Parathyroid adenoma (tissue), 2 donors: ENCODE results near the gene BRME1.

Experiments used
- H2AFZ ChIP-seq: fragments of 300-600 bp; sonication (generic); one replicate; pipeline ENCODE4 v1.7.0; 2017; ENCODE audit warnings: antibody characterized with exemption, mild to moderate bottlenecking
- H3K27ac ChIP-seq: fragments of 300-600 bp; sonication (generic); one replicate; pipeline ENCODE4 v1.7.0; 2017
- H3K27me3 ChIP-seq: fragments of 300-600 bp; sonication (generic); one replicate; pipeline ENCODE4 v1.7.0; 2017; ENCODE audit warnings: low read length; ENCODE audit not compliant: control insufficient read depth, insufficient read depth
- H3K36me3 ChIP-seq: fragments of 300-600 bp; sonication (generic); one replicate; pipeline ENCODE4 v1.7.0; 2017; ENCODE audit warnings: low read length; ENCODE audit not compliant: control insufficient read depth, insufficient read depth
- H3K4me1 ChIP-seq: fragments of 300-600 bp; sonication (generic); one replicate; pipeline ENCODE4 v1.7.0; 2017; ENCODE audit warnings: control low read depth
- H3K4me2 ChIP-seq: fragments of 300-600 bp; sonication (generic); one replicate; pipeline ENCODE4 v1.7.0; 2017; ENCODE audit warnings: low read length
- H3K4me3 ChIP-seq: fragments of 300-600 bp; sonication (generic); one replicate; pipeline ENCODE4 v1.7.0; 2017; ENCODE audit warnings: low read depth, low read length
- H3K79me2 ChIP-seq: fragments of 300-600 bp; sonication (generic); one replicate; pipeline ENCODE4 v1.7.0; 2017; ENCODE audit warnings: control low read depth
- H3K9ac ChIP-seq: fragments of 300-600 bp; sonication (generic); one replicate; pipeline ENCODE4 v1.7.0; 2017; ENCODE audit warnings: mild to moderate bottlenecking
- H3K9me3 ChIP-seq: fragments of 300-600 bp; sonication (generic); one replicate; pipeline ENCODE4 v1.7.0; 2017; ENCODE audit warnings: low read length; ENCODE audit not compliant: control insufficient read depth
- TF ChIP-seq, protein P1 (sequence below): fragments of 300-600 bp; sonication (generic); IDR thresholded peaks from one replicate; pipeline ENCODE4 v1.7.0; 2017; ENCODE audit warnings: antibody characterized with exemption, mild to moderate bottlenecking
- donor health status: primary hyperparathyroidism.

BRME1 gene

DNA sequence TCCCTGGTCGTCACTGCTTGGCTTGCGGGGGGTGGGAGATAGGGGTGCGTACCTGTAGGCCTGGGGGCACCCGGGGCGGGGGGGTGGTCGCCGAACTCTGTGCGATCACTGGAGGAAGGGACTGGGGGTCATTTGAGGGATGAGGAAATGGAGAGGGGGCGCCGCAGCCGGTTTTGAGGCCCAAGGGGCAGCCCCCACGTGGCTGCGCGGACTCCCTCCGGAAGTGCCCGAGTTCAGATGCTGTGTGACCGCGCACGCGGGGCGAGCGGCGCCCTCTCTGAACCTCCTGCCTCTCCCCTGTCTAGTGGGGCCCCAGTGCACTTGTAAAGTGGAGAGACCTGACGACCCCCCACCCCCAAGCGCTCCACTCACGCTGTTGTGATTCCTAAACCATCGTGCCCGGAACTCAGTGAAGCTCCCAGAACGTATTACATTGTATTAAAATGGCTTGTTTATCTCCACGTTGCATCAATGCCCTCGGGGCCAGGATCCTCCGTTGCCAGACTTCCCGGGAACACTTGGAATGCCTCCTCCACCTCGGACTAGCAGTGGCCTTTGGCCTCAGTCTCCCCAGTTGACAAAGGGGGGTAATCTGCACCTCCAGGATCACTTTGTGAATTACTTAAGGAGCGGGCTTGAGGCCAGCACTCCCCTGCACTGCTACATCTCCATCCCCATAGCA lies 31.9 kb downstream of the BRME1 start:
- no peaks in the 10 kb centered on the region for H3K36me3 ChIP-seq
- H2AFZ ChIP-seq, result no peak overlapping the region
- no peaks in the 10 kb centered on the region for H3K27me3 ChIP-seq
- H3K9me3 ChIP-seq, result no peaks in the 10 kb centered on the region
- no peaks in the 10 kb centered on the region for H3K4me1 ChIP-seq
- TF ChIP-seq, protein P1, sequence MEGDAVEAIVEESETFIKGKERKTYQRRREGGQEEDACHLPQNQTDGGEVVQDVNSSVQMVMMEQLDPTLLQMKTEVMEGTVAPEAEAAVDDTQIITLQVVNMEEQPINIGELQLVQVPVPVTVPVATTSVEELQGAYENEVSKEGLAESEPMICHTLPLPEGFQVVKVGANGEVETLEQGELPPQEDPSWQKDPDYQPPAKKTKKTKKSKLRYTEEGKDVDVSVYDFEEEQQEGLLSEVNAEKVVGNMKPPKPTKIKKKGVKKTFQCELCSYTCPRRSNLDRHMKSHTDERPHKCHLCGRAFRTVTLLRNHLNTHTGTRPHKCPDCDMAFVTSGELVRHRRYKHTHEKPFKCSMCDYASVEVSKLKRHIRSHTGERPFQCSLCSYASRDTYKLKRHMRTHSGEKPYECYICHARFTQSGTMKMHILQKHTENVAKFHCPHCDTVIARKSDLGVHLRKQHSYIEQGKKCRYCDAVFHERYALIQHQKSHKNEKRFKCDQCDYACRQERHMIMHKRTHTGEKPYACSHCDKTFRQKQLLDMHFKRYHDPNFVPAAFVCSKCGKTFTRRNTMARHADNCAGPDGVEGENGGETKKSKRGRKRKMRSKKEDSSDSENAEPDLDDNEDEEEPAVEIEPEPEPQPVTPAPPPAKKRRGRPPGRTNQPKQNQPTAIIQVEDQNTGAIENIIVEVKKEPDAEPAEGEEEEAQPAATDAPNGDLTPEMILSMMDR, result no peak
- no peak overlapping the region for H3K27ac ChIP-seq
- H3K79me2 ChIP-seq, result no peaks in the 10 kb centered on the region
- no peak overlapping the region for H3K4me2 ChIP-seq
- H3K4me3 ChIP-seq, result no peak overlapping the region
- H3K9ac ChIP-seq, result no peak overlapping the region

DNA sequence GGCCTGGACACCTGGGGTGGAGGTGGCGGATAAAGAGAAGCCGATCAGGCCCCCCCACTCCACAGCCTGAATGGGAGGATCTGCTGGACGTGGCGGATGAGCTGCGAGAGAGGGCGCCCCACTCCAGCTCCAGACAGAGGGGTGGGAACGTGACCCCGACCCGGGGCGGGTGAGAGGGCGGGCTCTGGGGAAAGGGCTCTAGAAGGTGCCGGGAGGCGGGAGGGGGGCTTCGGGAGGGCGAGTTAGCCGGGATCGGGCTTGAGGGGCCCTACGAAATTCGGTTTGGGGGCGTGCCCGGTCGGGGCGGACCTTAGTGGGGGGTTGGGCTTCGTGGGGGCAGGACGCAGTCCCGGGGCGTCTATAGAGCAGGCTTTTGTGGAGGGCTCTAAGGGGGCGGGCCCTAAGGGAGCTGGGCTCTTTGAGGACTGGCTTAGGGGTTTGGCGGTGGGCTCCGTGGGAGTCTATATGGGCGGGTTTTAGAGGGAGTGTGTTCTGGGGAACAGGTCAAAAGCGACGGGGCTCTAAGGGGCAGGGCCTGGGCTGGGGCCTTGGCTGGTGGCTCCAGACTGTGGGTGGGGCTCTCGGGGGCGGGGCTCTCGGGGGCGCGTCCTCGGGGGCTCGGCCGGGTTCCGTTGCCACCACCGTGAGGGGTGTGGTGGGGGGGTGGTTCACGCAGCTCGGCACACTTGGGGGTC lies 33.1 kb downstream of the BRME1 start:
- H3K4me3 ChIP-seq, result no peak overlapping the region
- peak overlapping the region; percentile 35 for H3K4me2 ChIP-seq
- H2AFZ ChIP-seq, result peak overlapping the region; percentile 83
- H3K36me3 ChIP-seq, result no peaks in the 10 kb centered on the region
- no peaks in the 10 kb centered on the region for H3K9me3 ChIP-seq
- no peaks in the 10 kb centered on the region for H3K4me1 ChIP-seq
- H3K27me3 ChIP-seq, result no peaks in the 10 kb centered on the region
- H3K79me2 ChIP-seq, result no peaks in the 10 kb centered on the region
- TF ChIP-seq, protein P1, result peak; percentile 16
- no peak overlapping the region for H3K9ac ChIP-seq
- no peak overlapping the region for H3K27ac ChIP-seq

DNA sequence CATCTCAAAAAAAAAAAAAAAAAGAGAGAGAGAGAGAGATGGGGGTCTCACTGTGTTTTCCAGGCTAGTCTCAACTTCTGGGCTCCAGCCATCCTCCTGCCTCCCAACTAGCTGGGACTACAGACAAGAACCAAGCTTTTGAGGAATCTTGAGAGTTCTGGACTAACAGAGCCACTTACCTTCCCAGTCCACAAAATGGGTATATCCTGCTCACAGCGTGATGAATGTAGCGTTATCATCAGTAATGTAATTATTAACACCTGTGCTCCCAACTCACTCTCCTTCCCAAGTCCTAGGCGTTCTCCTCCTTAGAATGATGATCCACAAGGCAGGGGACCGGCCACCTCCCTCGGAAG lies 33.6 kb downstream of the BRME1 start:
- H3K4me3 ChIP-seq, result no peak overlapping the region

DNA sequence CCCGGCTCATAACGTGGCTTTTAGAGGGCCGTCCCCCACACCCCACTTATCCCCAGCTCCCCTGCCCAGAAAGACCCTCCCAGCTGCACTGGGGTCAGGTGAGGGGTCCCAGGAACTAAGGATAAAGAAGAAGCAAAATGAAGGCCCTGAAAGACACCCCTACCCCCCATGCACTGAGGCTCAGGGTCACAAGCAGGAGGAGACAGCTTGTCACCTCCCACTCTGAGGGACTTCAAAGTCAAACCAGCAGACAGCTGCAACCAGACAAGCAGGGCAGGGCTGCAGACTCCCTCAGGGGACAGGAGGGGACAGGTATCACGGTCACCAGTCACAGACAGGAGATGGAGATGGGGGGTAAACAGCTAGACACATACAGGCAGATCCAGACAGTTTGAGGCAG lies 35.0 kb downstream of the BRME1 start:
- TF ChIP-seq, protein P1, result no peak
- no peak overlapping the region for H3K9ac ChIP-seq
- H3K9me3 ChIP-seq, result no peaks in the 10 kb centered on the region
- no peak overlapping the region for H3K4me3 ChIP-seq
- no peaks in the 10 kb centered on the region for H3K27me3 ChIP-seq
- H3K36me3 ChIP-seq, result no peaks in the 10 kb centered on the region
- no peaks in the 10 kb centered on the region for H3K79me2 ChIP-seq
- no peak overlapping the region for H3K27ac ChIP-seq
- H2AFZ ChIP-seq, result no peak overlapping the region
- no peak overlapping the region for H3K4me2 ChIP-seq
- H3K4me1 ChIP-seq, result peaks cover 4% of the 10 kb centered on the region

More for the DNA sequence above, 33.6 kb downstream of the BRME1 start:
- Histone ChIP-seq H3K36me3 (no peaks in the 10 kb centered on the region), H2AFZ (peak overlapping the region; percentile 83), H3K27me3 (no peaks in the 10 kb centered on the region), H3K79me2 (no peaks in the 10 kb centered on the region), H3K9ac (no peak overlapping the region), H3K27ac (no peak overlapping the region), H3K4me1 (no peaks in the 10 kb centered on the region), H3K4me2 (no peak overlapping the region), H3K9me3 (no peaks in the 10 kb centered on the region)
- TF ChIP-seq, protein P1, result no peak
